GM23338 (cell line): ENCODE measurements around the gene CLTA.

Experiments used
- CREB1 ChIP-seq: fragments of 250-450 bp; sonication (Bioruptor Pico); IDR thresholded peaks from 2 replicates; pipeline ENCODE4 v1.5.0; 2020; ENCODE audit warnings: low read depth, mild to moderate bottlenecking, moderate library complexity
- EZH2 ChIP-seq: fragments of 200-600 bp; sonication (generic); IDR thresholded peaks from one replicate; pipeline ENCODE4 v1.8.0; 2017; ENCODE audit warnings: antibody characterized with exemption, mild to moderate bottlenecking, low read depth; ENCODE audit not compliant: unreplicated experiment
- EZH2phosphoT487 ChIP-seq: fragments of 200-600 bp; sonication (generic); IDR thresholded peaks from one replicate; pipeline ENCODE4 v1.8.1; 2018; ENCODE audit warnings: antibody characterized with exemption; ENCODE audit not compliant: unreplicated experiment
- JUNB ChIP-seq: IDR thresholded peaks from one replicate; pipeline ENCODE4 v1.6.1; 2016; ENCODE audit warnings: antibody characterized with exemption; ENCODE audit not compliant: unreplicated experiment
- NANOG ChIP-seq: IDR thresholded peaks from 2 replicates; pipeline ENCODE4 v1.6.1; 2016; ENCODE audit warnings: antibody characterized with exemption, borderline replicate concordance
- POLR2AphosphoS5 ChIP-seq: IDR thresholded peaks from 2 replicates; pipeline ENCODE4 v1.6.1; 2016; ENCODE audit warnings: antibody characterized with exemption, low read depth
- STAT1 ChIP-seq: IDR thresholded peaks from one replicate; pipeline ENCODE4 v1.6.1; 2016; ENCODE audit warnings: antibody characterized with exemption; ENCODE audit not compliant: unreplicated experiment
- ZNF114 ChIP-seq: fragments of 250-450 bp; sonication (Bioruptor Pico); IDR thresholded peaks from 2 replicates; pipeline ENCODE4 v1.5.0; 2020; ENCODE audit warnings: mild to moderate bottlenecking, moderate library complexity
- ZNF331 ChIP-seq: fragments of 250-450 bp; sonication (Bioruptor Pico); IDR thresholded peaks from 2 replicates; pipeline ENCODE4 v1.5.0; 2020; ENCODE audit warnings: low read depth, mild to moderate bottlenecking, moderate library complexity
- TF ChIP-seq, protein P1 (sequence below), 2 experiments: fragments of 200-600 bp in 1 of 2; sonication (generic) in 1 of 2; conservative IDR thresholded peaks; 2 replicates each; pipeline versions ENCODE4 v1.5.1 to v1.6.1; 2016 to 2017; ENCODE audit warnings: antibody characterized with exemption in 2 of 2, low read depth in 2 of 2, mild to moderate bottlenecking in 2 of 2, moderate library complexity in 1 of 2
- TF ChIP-seq, protein P2 (sequence below): IDR thresholded peaks from one replicate; pipeline ENCODE4 v1.6.1; 2018; ENCODE audit warnings: antibody characterized with exemption; ENCODE audit not compliant: unreplicated experiment
- TF ChIP-seq, protein P3 (sequence below): IDR thresholded peaks from 2 replicates; pipeline ENCODE4 v1.6.1; 2016; ENCODE audit warnings: antibody characterized with exemption
- TF ChIP-seq, protein P4 (sequence below): fragments of 250-450 bp; sonication (Bioruptor Pico); IDR thresholded peaks from 2 replicates; pipeline ENCODE4 v1.5.0; 2020; ENCODE audit warnings: mild to moderate bottlenecking, moderate library complexity

DNA sequence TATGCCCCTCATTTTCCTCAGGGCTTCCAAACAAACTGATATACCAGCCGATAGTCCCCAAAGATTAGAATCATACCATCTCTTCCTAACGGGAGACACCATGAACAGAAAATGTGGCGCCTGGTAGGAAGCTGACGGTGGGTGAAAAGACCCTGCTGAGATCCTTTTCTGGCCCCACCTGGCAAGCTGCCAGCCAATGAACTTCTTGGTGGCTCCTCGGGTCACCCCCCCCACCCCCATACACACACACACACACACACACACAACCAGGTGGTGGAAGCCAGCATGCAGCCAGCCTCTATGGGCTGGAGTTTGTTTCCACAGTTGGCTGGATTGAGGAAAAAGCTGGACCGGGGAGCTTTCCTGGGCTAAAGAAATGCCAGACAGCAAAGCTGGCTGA lies 26.3 kb upstream of the CLTA start:
- TF ChIP-seq EZH2 = no peak
- TF ChIP-seq, protein P1, sequence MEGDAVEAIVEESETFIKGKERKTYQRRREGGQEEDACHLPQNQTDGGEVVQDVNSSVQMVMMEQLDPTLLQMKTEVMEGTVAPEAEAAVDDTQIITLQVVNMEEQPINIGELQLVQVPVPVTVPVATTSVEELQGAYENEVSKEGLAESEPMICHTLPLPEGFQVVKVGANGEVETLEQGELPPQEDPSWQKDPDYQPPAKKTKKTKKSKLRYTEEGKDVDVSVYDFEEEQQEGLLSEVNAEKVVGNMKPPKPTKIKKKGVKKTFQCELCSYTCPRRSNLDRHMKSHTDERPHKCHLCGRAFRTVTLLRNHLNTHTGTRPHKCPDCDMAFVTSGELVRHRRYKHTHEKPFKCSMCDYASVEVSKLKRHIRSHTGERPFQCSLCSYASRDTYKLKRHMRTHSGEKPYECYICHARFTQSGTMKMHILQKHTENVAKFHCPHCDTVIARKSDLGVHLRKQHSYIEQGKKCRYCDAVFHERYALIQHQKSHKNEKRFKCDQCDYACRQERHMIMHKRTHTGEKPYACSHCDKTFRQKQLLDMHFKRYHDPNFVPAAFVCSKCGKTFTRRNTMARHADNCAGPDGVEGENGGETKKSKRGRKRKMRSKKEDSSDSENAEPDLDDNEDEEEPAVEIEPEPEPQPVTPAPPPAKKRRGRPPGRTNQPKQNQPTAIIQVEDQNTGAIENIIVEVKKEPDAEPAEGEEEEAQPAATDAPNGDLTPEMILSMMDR (conservative IDR thresholded peaks at IDR 0.05; ENCODE audit: low read depth in 2 of 2) = no peak
- no peak for TF ChIP-seq ZNF114 (CRISPR knock-in tag)
- TF ChIP-seq EZH2phosphoT487 = no peak
- TF ChIP-seq, protein P2, sequence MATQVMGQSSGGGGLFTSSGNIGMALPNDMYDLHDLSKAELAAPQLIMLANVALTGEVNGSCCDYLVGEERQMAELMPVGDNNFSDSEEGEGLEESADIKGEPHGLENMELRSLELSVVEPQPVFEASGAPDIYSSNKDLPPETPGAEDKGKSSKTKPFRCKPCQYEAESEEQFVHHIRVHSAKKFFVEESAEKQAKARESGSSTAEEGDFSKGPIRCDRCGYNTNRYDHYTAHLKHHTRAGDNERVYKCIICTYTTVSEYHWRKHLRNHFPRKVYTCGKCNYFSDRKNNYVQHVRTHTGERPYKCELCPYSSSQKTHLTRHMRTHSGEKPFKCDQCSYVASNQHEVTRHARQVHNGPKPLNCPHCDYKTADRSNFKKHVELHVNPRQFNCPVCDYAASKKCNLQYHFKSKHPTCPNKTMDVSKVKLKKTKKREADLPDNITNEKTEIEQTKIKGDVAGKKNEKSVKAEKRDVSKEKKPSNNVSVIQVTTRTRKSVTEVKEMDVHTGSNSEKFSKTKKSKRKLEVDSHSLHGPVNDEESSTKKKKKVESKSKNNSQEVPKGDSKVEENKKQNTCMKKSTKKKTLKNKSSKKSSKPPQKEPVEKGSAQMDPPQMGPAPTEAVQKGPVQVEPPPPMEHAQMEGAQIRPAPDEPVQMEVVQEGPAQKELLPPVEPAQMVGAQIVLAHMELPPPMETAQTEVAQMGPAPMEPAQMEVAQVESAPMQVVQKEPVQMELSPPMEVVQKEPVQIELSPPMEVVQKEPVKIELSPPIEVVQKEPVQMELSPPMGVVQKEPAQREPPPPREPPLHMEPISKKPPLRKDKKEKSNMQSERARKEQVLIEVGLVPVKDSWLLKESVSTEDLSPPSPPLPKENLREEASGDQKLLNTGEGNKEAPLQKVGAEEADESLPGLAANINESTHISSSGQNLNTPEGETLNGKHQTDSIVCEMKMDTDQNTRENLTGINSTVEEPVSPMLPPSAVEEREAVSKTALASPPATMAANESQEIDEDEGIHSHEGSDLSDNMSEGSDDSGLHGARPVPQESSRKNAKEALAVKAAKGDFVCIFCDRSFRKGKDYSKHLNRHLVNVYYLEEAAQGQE = no peak
- no peak for TF ChIP-seq CREB1 (CRISPR knock-in tag)
- no peak for TF ChIP-seq POLR2AphosphoS5
- TF ChIP-seq ZNF331 (CRISPR knock-in tag) = no peak
- no peak for TF ChIP-seq STAT1
- TF ChIP-seq, protein P3, sequence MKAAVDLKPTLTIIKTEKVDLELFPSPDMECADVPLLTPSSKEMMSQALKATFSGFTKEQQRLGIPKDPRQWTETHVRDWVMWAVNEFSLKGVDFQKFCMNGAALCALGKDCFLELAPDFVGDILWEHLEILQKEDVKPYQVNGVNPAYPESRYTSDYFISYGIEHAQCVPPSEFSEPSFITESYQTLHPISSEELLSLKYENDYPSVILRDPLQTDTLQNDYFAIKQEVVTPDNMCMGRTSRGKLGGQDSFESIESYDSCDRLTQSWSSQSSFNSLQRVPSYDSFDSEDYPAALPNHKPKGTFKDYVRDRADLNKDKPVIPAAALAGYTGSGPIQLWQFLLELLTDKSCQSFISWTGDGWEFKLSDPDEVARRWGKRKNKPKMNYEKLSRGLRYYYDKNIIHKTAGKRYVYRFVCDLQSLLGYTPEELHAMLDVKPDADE = no peak
- TF ChIP-seq JUNB = no peak
- no peak for TF ChIP-seq NANOG
- TF ChIP-seq, protein P4, sequence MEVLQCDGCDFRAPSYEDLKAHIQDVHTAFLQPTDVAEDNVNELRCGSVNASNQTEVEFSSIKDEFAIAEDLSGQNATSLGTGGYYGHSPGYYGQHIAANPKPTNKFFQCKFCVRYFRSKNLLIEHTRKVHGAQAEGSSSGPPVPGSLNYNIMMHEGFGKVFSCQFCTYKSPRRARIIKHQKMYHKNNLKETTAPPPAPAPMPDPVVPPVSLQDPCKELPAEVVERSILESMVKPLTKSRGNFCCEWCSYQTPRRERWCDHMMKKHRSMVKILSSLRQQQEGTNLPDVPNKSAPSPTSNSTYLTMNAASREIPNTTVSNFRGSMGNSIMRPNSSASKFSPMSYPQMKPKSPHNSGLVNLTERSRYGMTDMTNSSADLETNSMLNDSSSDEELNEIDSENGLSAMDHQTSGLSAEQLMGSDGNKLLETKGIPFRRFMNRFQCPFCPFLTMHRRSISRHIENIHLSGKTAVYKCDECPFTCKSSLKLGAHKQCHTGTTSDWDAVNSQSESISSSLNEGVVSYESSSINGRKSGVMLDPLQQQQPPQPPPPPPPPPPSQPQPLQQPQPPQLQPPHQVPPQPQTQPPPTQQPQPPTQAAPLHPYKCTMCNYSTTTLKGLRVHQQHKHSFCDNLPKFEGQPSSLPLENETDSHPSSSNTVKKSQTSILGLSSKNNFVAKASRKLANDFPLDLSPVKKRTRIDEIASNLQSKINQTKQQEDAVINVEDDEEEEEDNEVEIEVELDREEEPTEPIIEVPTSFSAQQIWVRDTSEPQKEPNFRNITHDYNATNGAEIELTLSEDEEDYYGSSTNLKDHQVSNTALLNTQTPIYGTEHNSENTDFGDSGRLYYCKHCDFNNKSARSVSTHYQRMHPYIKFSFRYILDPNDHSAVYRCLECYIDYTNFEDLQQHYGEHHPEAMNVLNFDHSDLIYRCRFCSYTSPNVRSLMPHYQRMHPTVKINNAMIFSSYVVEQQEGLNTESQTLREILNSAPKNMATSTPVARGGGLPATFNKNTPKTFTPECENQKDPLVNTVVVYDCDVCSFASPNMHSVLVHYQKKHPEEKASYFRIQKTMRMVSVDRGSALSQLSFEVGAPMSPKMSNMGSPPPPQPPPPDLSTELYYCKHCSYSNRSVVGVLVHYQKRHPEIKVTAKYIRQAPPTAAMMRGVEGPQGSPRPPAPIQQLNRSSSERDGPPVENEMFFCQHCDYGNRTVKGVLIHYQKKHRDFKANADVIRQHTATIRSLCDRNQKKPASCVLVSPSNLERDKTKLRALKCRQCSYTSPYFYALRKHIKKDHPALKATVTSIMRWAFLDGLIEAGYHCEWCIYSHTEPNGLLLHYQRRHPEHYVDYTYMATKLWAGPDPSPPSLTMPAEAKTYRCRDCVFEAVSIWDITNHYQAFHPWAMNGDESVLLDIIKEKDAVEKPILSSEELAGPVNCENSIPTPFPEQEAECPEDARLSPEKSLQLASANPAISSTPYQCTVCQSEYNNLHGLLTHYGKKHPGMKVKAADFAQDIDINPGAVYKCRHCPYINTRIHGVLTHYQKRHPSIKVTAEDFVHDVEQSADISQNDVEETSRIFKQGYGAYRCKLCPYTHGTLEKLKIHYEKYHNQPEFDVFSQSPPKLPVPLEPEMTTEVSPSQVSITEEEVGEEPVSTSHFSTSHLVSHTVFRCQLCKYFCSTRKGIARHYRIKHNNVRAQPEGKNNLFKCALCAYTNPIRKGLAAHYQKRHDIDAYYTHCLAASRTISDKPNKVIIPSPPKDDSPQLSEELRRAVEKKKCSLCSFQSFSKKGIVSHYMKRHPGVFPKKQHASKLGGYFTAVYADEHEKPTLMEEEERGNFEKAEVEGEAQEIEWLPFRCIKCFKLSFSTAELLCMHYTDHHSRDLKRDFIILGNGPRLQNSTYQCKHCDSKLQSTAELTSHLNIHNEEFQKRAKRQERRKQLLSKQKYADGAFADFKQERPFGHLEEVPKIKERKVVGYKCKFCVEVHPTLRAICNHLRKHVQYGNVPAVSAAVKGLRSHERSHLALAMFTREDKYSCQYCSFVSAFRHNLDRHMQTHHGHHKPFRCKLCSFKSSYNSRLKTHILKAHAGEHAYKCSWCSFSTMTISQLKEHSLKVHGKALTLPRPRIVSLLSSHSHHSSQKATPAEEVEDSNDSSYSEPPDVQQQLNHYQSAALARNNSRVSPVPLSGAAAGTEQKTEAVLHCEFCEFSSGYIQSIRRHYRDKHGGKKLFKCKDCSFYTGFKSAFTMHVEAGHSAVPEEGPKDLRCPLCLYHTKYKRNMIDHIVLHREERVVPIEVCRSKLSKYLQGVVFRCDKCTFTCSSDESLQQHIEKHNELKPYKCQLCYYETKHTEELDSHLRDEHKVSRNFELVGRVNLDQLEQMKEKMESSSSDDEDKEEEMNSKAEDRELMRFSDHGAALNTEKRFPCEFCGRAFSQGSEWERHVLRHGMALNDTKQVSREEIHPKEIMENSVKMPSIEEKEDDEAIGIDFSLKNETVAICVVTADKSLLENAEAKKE (CRISPR knock-in tag) = no peak
